Measurements from ENCODE around the gene CABLES1. TPM values are rescaled to one million over a fixed set of nuclear protein-coding genes. Genes with fewer than 3 reads are reported as not detected.
"Not testable (repeated sequence)": the region's sequence is repeated elsewhere in the genome, so short reads cannot be mapped to it uniquely, and the experiment has no call there.

Gene CABLES1, protein sequence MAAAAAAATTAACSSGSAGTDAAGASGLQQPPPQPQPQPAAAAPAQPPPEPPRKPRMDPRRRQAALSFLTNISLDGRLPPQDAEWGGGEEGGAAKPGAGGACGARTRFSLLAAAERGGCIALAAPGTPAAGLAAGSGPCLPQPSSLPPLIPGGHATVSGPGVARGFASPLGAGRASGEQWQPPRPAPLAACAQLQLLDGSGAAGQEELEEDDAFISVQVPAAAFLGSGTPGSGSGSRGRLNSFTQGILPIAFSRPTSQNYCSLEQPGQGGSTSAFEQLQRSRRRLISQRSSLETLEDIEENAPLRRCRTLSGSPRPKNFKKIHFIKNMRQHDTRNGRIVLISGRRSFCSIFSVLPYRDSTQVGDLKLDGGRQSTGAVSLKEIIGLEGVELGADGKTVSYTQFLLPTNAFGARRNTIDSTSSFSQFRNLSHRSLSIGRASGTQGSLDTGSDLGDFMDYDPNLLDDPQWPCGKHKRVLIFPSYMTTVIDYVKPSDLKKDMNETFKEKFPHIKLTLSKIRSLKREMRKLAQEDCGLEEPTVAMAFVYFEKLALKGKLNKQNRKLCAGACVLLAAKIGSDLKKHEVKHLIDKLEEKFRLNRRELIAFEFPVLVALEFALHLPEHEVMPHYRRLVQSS
- 9.6 and 22.5 TPM in 2 replicates for total RNA-seq (2014; rRNA removed; shearing (Covaris generic))

GRCh38 chr18:23134780-23135549, at the start of gene CABLES1:
Gene CABLES1, plus strand, starts transcription at chr18:23135485. Its CDS starts 278 bp downstream, at chr18:23135763.
- Histone ChIP-seq H3K4me3 (ENCODE audit: insufficient read depth, low read depth, low read length) (peak within 1 kb of the TSS; percentile 82), H3K36me3 (replicated peaks; ENCODE audit: control insufficient read depth, insufficient read depth, low read length) (no peaks in the 10 kb centered on the region), H3K27me3 (ENCODE audit: control insufficient read depth, insufficient read depth, low read length) (peaks cover 8% of the 10 kb centered on the region)
- peak; percentile 88 for DNase-seq

- H3K36me3 ChIP-seq (replicated peaks; ENCODE audit: control insufficient read depth, insufficient read depth, low read length), result no peaks in the 10 kb centered on the region
- H3K27me3 ChIP-seq (ENCODE audit: control insufficient read depth, insufficient read depth, low read length), result no peaks in the 10 kb centered on the region
- no peak for DNase-seq
- H3K4me3 ChIP-seq (ENCODE audit: insufficient read depth, low read depth, low read length), result no peak overlapping the region
Observed at GRCh38 chr18:23087352-23087751, 47.9 kb upstream of the CABLES1 start.

GRCh38 chr18:23088310-23088709, 47.0 kb upstream of the CABLES1 start:
- H3K27me3 ChIP-seq (ENCODE audit: control insufficient read depth, insufficient read depth, low read length), result no peaks in the 10 kb centered on the region

DNA sequence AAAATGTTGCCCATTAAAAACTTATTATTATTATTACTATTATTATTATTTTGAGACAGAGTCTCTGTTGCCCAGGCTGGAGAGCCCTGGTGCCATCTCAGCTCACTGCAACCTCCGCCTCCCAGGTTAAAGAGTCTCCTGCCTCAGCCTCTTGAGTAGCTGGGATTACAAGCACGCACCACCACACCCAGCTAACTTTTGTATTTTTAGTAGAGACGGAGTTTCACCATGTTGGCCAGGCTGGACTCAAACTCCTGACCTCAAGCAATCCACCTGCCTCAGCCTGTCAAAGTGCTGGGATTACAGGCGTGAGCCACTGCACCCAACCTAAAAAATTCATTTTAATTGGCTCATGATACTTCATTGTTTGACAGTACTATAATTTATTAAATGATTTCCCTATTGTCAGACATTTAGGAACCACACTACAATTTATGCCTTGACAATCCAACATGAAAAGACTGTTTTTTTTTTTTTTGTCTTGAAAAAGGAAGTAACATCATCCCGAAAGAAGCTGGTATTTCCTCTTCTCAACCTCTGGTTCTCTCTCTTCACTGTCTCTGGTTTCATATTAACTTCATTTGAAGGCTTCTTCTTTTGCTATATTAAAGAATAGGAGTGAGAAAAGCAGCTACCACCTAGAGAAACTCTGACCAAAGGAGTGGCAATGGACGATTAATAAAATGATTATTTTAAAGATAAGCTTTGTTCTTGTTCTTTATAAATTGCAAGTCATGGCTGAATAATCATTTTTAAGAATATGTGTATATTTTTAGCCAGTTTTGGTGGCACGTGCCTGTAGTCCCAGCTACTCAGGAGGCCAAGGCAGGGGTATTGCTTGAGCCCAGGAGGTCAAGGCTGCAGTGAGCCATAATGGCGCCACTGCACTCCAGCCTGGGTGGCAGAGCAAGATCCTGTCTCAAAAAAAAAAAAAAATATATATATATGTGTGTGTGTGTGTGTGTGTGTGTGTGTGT, 44.0 kb upstream of the CABLES1 start:
- not testable (repeated sequence) for H3K27me3 ChIP-seq (ENCODE audit: control insufficient read depth, insufficient read depth, low read length); DNase-seq; H3K36me3 ChIP-seq (replicated peaks; ENCODE audit: control insufficient read depth, insufficient read depth, low read length); H3K4me3 ChIP-seq (ENCODE audit: insufficient read depth, low read depth, low read length)

More at GRCh38 chr18:23088310-23088709, 47.0 kb upstream of the CABLES1 start:
- no peak overlapping the region for H3K4me3 ChIP-seq (ENCODE audit: insufficient read depth, low read depth, low read length)
- DNase-seq, result no peak
- H3K36me3 ChIP-seq (replicated peaks; ENCODE audit: control insufficient read depth, insufficient read depth, low read length), result no peaks in the 10 kb centered on the region

DNA sequence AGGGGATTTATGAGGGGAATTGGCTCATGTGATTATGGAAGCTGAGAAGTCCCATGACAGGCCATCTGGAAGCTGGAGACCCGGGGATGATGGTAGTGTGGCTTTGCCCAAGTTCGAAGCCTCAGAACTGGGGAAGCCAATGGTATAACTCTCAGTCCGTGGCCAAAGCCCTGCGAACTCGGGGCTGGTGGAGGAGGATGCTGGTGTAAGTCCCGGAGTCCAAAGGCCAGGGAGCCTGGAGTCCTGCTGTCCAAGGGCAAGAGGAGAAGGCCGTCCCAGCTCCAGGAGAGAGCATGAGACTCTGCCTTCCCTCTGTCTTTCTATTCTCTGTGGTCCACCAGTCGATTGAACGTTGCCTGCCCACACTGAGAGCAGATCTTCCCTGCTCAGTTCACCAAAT, 43.2 kb upstream of the CABLES1 start:
- Histone ChIP-seq H3K27me3 (ENCODE audit: control insufficient read depth, insufficient read depth, low read length) (no peaks in the 10 kb centered on the region), H3K4me3 (ENCODE audit: insufficient read depth, low read depth, low read length) (no peak overlapping the region), H3K36me3 (replicated peaks; ENCODE audit: control insufficient read depth, insufficient read depth, low read length) (no peaks in the 10 kb centered on the region)
- no peak for DNase-seq

- H3K4me3 ChIP-seq (ENCODE audit: insufficient read depth, low read depth, low read length); H3K27me3 ChIP-seq (ENCODE audit: control insufficient read depth, insufficient read depth, low read length); H3K36me3 ChIP-seq (replicated peaks; ENCODE audit: control insufficient read depth, insufficient read depth, low read length); DNase-seq: not testable (repeated sequence)
Observed at GRCh38 chr18:23093130-23093529, 42.2 kb upstream of the CABLES1 start.

GRCh38 chr18:23093772-23094171, 41.5 kb upstream of the CABLES1 start:
- DNase-seq, result no peak
- H3K4me3 ChIP-seq (ENCODE audit: insufficient read depth, low read depth, low read length), result no peak overlapping the region
- H3K36me3 ChIP-seq (replicated peaks; ENCODE audit: control insufficient read depth, insufficient read depth, low read length), result no peaks in the 10 kb centered on the region
- no peaks in the 10 kb centered on the region for H3K27me3 ChIP-seq (ENCODE audit: control insufficient read depth, insufficient read depth, low read length)

GRCh38 chr18:23094411-23095190, 40.7 kb upstream of the CABLES1 start:
- Histone ChIP-seq H3K27me3 (ENCODE audit: control insufficient read depth, insufficient read depth, low read length) (no peaks in the 10 kb centered on the region), H3K4me3 (ENCODE audit: insufficient read depth, low read depth, low read length) (no peak overlapping the region), H3K36me3 (replicated peaks; ENCODE audit: control insufficient read depth, insufficient read depth, low read length) (no peaks in the 10 kb centered on the region)
- DNase-seq, result peak; percentile 77

DNA sequence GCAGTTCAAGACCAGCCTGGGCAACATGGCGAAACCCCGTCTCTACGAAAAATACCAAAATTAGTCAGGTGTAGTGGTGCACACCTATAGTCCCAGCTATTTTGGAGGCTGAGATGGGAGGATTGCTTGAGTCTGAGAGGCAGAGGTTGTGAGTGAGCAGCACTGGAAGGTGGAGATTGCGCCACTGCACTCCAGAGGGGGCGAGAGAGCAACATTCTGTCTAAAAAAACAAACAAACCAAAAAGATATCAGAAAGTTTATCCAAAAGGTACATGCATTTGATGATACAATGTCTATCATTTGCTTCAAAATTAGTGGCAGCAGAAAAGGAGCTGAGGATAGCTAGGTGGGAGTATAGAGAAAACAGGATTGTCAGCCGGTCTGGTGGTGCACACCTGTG, 39.8 kb upstream of the CABLES1 start:
- no peak for DNase-seq
- Histone ChIP-seq H3K4me3 (ENCODE audit: insufficient read depth, low read depth, low read length) (no peak overlapping the region), H3K27me3 (ENCODE audit: control insufficient read depth, insufficient read depth, low read length) (no peaks in the 10 kb centered on the region), H3K36me3 (replicated peaks; ENCODE audit: control insufficient read depth, insufficient read depth, low read length) (no peaks in the 10 kb centered on the region)

DNA sequence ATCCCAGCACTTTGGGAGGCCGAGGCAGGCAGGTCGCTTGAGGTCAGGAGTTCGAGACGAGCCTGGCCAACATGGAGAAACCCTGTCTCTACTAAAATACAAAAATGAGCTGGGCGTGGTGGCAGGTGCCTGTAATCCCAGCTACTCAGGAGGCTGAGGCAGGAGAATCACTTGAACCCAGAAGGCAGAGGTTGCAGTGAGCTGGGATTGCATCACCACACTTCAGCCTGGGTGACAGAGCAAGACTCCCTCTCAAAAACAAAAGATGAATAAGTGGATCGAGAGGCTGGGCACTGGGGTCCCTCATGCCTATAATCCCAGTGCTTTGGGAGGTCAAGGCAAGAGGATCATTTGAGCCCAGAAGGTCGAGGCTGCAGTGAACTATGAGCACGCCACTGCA, 38.3 kb upstream of the CABLES1 start:
- not testable (repeated sequence) for H3K4me3 ChIP-seq (ENCODE audit: insufficient read depth, low read depth, low read length); DNase-seq; H3K36me3 ChIP-seq (replicated peaks; ENCODE audit: control insufficient read depth, insufficient read depth, low read length); H3K27me3 ChIP-seq (ENCODE audit: control insufficient read depth, insufficient read depth, low read length)

DNA sequence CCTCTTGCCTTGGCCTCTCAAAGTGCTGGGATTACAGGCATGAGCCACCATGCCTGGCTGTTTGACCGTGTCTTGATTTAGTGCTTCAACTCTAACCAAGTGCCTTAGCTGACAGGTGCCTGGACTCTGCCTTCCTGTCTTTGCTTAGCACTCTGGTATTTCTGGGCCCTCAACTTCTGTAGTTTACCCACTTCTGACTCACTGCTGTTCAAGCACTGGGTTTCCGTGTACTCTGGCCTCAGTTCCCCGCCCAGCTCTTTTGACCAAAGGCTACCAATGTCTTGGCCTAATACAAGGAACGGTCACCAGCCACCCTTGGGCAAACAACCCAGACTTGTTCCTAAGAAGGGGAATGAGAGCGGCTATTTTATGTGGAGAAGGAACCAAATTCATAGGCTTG, 35.7 kb upstream of the CABLES1 start:
- no peak for DNase-seq
- no peaks in the 10 kb centered on the region for H3K27me3 ChIP-seq (ENCODE audit: control insufficient read depth, insufficient read depth, low read length)
- H3K36me3 ChIP-seq (replicated peaks; ENCODE audit: control insufficient read depth, insufficient read depth, low read length), result no peaks in the 10 kb centered on the region
- H3K4me3 ChIP-seq (ENCODE audit: insufficient read depth, low read depth, low read length), result no peak overlapping the region

- no peak for DNase-seq
- H3K4me3 ChIP-seq (ENCODE audit: insufficient read depth, low read depth, low read length), result no peak overlapping the region
- no peaks in the 10 kb centered on the region for H3K27me3 ChIP-seq (ENCODE audit: control insufficient read depth, insufficient read depth, low read length)
- H3K36me3 ChIP-seq (replicated peaks; ENCODE audit: control insufficient read depth, insufficient read depth, low read length), result no peaks in the 10 kb centered on the region
Observed at GRCh38 chr18:23101861-23102432, 33.3 kb upstream of the CABLES1 start.

Measured in H7 (cell line).